HEK293 (cell line): Measurements from ENCODE around the gene KREMEN2.

Experiments used
- CTCF ChIP-seq: fragments of 450-650 bp; formaldehyde crosslinking; IDR thresholded peaks from 2 replicates; pipeline ENCODE4 v1.5.1; 2016; ENCODE audit warnings: missing biosample characterization, missing genetic modification characterization
- ELK4 ChIP-seq: IDR thresholded peaks from 2 replicates; pipeline ENCODE4 v1.6.1; 2011; ENCODE audit warnings: mild to moderate bottlenecking, low read depth, low read length, borderline replicate concordance
- PRDM4 ChIP-seq: fragments of 450-650 bp; formaldehyde crosslinking; IDR thresholded peaks from 2 replicates; pipeline ENCODE4 v1.5.1; 2017; ENCODE audit warnings: missing biosample characterization, missing genetic modification characterization
- TSHZ1 ChIP-seq: fragments of 450-650 bp; formaldehyde crosslinking; IDR thresholded peaks from 2 replicates; pipeline ENCODE4 v1.5.1; 2016; ENCODE audit warnings: missing biosample characterization, missing genetic modification characterization, borderline replicate concordance
- ZBTB21 ChIP-seq: fragments of 450-650 bp; formaldehyde crosslinking; IDR thresholded peaks from 2 replicates; pipeline ENCODE4 v1.5.1; 2017; ENCODE audit warnings: missing biosample characterization, missing genetic modification characterization
- ZBTB48 ChIP-seq: fragments of 450-650 bp; formaldehyde crosslinking; IDR thresholded peaks from 2 replicates; pipeline ENCODE4 v1.5.1; 2016; ENCODE audit warnings: missing biosample characterization, missing genetic modification characterization
- ZNF114 ChIP-seq: fragments of 450-650 bp; formaldehyde crosslinking; IDR thresholded peaks from 2 replicates; pipeline ENCODE4 v1.5.0; 2017; ENCODE audit warnings: missing biosample characterization, missing genetic modification characterization
- ZNF121 ChIP-seq: fragments of 450-650 bp; formaldehyde crosslinking; IDR thresholded peaks from 2 replicates; pipeline ENCODE4 v1.5.1; 2016; ENCODE audit warnings: missing biosample characterization, missing genetic modification characterization
- ZNF311 ChIP-seq: fragments of 450-650 bp; formaldehyde crosslinking; IDR thresholded peaks from 2 replicates; pipeline ENCODE4 v1.5.1; 2017; ENCODE audit warnings: missing biosample characterization, missing genetic modification characterization, borderline replicate concordance
- ZNF510 ChIP-seq: fragments of 450-650 bp; formaldehyde crosslinking; IDR thresholded peaks from 2 replicates; pipeline ENCODE4 v1.5.1; 2018; ENCODE audit warnings: mild to moderate bottlenecking, missing genetic modification characterization, missing biosample characterization; ENCODE audit not compliant: insufficient replicate concordance
- ZNF561 ChIP-seq: fragments of 450-650 bp; IDR thresholded peaks from 2 replicates; pipeline ENCODE4 v1.5.1; 2018; ENCODE audit warnings: missing biosample characterization, missing genetic modification characterization, borderline replicate concordance
- ZNF629 ChIP-seq: fragments of 450-650 bp; formaldehyde crosslinking; IDR thresholded peaks from 2 replicates; pipeline ENCODE4 v1.5.1; 2017; ENCODE audit warnings: missing biosample characterization, missing genetic modification characterization
- ZSCAN30 ChIP-seq: fragments of 450-650 bp; IDR thresholded peaks from 2 replicates; pipeline ENCODE4 v1.5.1; 2018; ENCODE audit warnings: missing biosample characterization, mild to moderate bottlenecking, missing genetic modification characterization, moderate library complexity

- TF ChIP-seq ZNF561 (tag by site-specific recombination) (no peak), ZBTB21 (tag by site-specific recombination) (no peak), PRDM4 (tag by site-specific recombination) (no peak), ZNF311 (tag by site-specific recombination) (no peak), CTCF (tag by site-specific recombination) (no peak), ZNF510 (tag by site-specific recombination) (no peak), ZNF114 (tag by site-specific recombination) (no peak), ZNF121 (tag by site-specific recombination) (no peak), ELK4 (no peak), ZBTB48 (tag by site-specific recombination) (no peak), ZNF629 (tag by site-specific recombination) (no peak), ZSCAN30 (no peak), TSHZ1 (no peak)
Measured at GRCh38 chr16:3017344-3017743, 53.3 kb downstream of the KREMEN2 start.
